ENCODE results near the gene DEAF1. TPM values are rescaled to one million over a fixed set of nuclear protein-coding genes. Genes with fewer than 3 reads are reported as not detected.

The DEAF1 gene
- total and polyA plus RNA-seq, 2 of the 13 experiments (the other 11 are each of a cell fraction or from before 2014, with no cell fraction given), result 22.3 to 29.6 TPM

- no peak for TF ChIP-seq AHDC1 (CRISPR knock-in tag; IDR thresholded peaks at IDR 0.05; ENCODE audit: borderline replicate concordance)
- no peak for TF ChIP-seq GPBP1L1 (CRISPR knock-in tag; IDR thresholded peaks at IDR 0.05)
- no peak for TF ChIP-seq ZNF737 (CRISPR knock-in tag; IDR thresholded peaks at IDR 0.05; ENCODE audit: borderline replicate concordance)
- 0 out of 2 replicates have a peak, but pooled peaks have one; percentile 30 for TF ChIP-seq TFDP2 (CRISPR knock-in tag; IDR thresholded peaks at IDR 0.05)
- TF ChIP-seq PITX1 (CRISPR knock-in tag; IDR thresholded peaks at IDR 0.05), result no peak
- TF ChIP-seq, protein P1, sequence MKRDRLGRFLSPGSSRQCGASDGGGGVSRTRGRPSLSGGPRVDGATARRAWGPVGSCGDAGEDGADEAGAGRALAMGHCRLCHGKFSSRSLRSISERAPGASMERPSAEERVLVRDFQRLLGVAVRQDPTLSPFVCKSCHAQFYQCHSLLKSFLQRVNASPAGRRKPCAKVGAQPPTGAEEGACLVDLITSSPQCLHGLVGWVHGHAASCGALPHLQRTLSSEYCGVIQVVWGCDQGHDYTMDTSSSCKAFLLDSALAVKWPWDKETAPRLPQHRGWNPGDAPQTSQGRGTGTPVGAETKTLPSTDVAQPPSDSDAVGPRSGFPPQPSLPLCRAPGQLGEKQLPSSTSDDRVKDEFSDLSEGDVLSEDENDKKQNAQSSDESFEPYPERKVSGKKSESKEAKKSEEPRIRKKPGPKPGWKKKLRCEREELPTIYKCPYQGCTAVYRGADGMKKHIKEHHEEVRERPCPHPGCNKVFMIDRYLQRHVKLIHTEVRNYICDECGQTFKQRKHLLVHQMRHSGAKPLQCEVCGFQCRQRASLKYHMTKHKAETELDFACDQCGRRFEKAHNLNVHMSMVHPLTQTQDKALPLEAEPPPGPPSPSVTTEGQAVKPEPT (CRISPR knock-in tag; IDR thresholded peaks at IDR 0.05; ENCODE audit: low read depth), result no peak
- TF ChIP-seq, protein P2, sequence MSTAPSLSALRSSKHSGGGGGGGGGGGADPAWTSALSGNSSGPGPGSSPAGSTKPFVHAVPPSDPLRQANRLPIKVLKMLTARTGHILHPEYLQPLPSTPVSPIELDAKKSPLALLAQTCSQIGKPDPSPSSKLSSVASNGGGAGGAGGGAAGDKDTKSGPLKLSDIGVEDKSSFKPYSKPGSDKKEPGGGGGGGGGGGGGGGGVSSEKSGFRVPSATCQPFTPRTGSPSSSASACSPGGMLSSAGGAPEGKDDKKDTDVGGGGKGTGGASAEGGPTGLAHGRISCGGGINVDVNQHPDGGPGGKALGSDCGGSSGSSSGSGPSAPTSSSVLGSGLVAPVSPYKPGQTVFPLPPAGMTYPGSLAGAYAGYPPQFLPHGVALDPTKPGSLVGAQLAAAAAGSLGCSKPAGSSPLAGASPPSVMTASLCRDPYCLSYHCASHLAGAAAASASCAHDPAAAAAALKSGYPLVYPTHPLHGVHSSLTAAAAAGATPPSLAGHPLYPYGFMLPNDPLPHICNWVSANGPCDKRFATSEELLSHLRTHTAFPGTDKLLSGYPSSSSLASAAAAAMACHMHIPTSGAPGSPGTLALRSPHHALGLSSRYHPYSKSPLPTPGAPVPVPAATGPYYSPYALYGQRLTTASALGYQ (CRISPR knock-in tag; IDR thresholded peaks at IDR 0.05), result no peak
- TF ChIP-seq ZNF773 (CRISPR knock-in tag; IDR thresholded peaks at IDR 0.05; ENCODE audit: borderline replicate concordance), result no peak
- TF ChIP-seq, protein P3, sequence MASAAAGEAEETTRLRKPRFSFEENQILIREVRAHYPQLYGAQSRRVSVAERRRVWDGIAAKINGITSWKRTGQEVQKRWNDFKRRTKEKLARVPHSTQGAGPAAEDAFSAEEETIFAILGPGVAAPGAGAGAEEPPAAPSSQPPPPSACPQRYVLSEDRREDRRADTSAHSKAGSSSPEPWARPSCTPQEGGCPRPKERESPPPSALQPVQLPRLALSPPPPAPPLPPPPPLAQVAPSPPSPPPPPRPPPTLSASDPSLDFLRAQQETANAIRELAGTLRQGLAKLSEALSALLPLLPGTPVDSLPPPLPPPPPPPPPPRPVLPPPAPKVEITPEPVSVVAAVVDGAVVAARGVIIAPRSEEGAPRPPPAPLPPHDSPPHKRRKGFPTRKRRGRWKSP (CRISPR knock-in tag; IDR thresholded peaks at IDR 0.05), result no peak
- no peak for TF ChIP-seq ZNF883 (CRISPR knock-in tag; IDR thresholded peaks at IDR 0.05; ENCODE audit: not compliant biosample characterization)
Observed at GRCh38 chr11:694563-695287, at the start of gene DEAF1 (continued).
